Measurements from ENCODE around the gene LRP5.

LRP5 gene

GRCh38 chr11:68335683-68336082 is 23.3 kb downstream of the LRP5 start:
- Histone ChIP-seq H3K9me3 (no peaks in the 10 kb centered on the region), H3K27ac (no peak overlapping the region), H3K9ac (no peak overlapping the region), H3K4me2 (peak overlapping the region; percentile 70), H3K4me1 (peaks cover 85% of the 10 kb centered on the region), H3K4me3 (no peak overlapping the region), H4K20me1 (peaks cover 100% of the 10 kb centered on the region), H3K36me3 (peaks cover 68% of the 10 kb centered on the region), H3K27me3 (no peaks in the 10 kb centered on the region)
- TF ChIP-seq Cebpa-rat (IDR thresholded peaks at IDR 0.05): no peak

- H3K27me3 ChIP-seq: no peaks in the 10 kb centered on the region
- H3K9me3 ChIP-seq: no peaks in the 10 kb centered on the region
- H3K36me3 ChIP-seq: peaks cover 68% of the 10 kb centered on the region
- peaks cover 100% of the 10 kb centered on the region for H4K20me1 ChIP-seq
- H3K4me1 ChIP-seq: peaks cover 85% of the 10 kb centered on the region
- H3K4me3 ChIP-seq: no peak overlapping the region
- TF ChIP-seq Cebpa-rat (IDR thresholded peaks at IDR 0.05): no peak
- H3K4me2 ChIP-seq: peak overlapping the region; percentile 70
- no peak overlapping the region for H3K9ac ChIP-seq
- H3K27ac ChIP-seq: 0 out of 2 replicates have a peak overlapping the region, but pooled peaks have one; percentile 26
These were observed 24.3 kb downstream of the LRP5 start for GRCh38 chr11:68336716-68337115.

DNA sequence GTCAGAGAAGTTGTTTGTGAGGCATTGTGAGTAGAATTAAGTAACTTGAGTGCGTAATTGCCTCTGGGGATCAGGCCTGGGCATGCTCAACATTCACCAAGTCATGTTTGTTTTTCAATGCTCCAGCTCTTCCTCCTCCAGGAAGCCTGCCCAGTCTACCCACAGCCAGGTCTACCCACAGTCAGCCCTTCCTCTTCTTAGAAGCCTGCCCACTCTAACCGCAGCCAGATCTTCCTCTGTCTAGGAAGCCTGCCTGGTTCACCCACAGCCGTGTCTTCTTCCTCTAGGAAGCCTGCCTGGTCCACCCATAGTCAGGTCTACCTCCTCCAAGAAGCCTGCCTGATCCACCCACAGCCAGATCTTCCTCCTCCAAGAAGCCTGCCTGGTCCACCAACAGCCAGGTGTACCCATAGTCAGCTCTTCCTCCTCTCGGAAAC is 25.0 kb downstream of the LRP5 start:
- H3K27ac ChIP-seq: 0 out of 2 replicates have a peak overlapping the region, but pooled peaks have one; percentile 26

DNA sequence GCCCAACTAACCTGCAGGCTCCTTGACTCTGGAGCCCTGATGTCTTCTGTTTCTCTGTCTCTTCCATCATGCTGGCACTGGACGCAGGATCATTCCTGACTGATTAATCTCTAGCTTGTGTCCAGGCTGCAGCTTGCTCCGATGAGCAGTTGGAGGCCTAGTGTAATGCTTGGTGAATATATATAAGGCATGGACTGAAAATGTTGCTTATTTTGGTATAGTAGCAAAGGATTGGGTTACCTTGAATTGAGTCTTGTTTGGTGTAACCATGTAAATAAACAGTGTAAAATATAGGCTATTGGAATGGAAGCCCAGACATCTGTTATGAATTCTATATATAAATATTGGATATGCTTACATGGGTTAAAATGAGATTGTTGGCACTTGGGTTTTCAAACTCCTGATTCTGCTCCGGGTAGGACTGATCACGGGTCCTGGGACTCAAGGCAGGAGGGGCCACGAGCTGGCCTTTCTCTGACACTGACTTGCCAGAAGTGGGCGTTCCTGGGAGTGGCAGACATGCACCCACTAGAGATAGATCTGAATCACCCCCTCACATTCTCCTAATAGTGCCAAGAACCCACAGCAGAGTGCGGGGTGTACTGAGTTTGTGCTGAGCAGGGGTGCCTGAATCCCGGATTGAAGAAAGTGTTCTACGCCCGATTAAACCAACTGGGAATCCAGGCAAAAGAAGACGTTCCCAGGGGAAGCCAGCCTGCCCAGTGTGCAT is 25.8 kb downstream of the LRP5 start:
- peak overlapping the region; percentile 70 for H3K4me2 ChIP-seq
- peaks cover 89% of the 10 kb centered on the region for H3K4me1 ChIP-seq
- H3K27ac ChIP-seq: no peak overlapping the region
- no peak for TF ChIP-seq Cebpa-rat (IDR thresholded peaks at IDR 0.05)
- H3K4me3 ChIP-seq: no peak overlapping the region
- H3K9me3 ChIP-seq: no peaks in the 10 kb centered on the region
- H4K20me1 ChIP-seq: peaks cover 100% of the 10 kb centered on the region
- peaks cover 55% of the 10 kb centered on the region for H3K36me3 ChIP-seq
- no peak overlapping the region for H3K9ac ChIP-seq
- no peaks in the 10 kb centered on the region for H3K27me3 ChIP-seq

More for the DNA sequence above, 25.0 kb downstream of the LRP5 start:
- Histone ChIP-seq H4K20me1 (peaks cover 100% of the 10 kb centered on the region), H3K36me3 (peaks cover 63% of the 10 kb centered on the region), H3K9me3 (no peaks in the 10 kb centered on the region), H3K9ac (no peak overlapping the region), H3K4me3 (no peak overlapping the region), H3K4me2 (peak overlapping the region; percentile 70), H3K27me3 (no peaks in the 10 kb centered on the region), H3K4me1 (peaks cover 86% of the 10 kb centered on the region)
- no peak for TF ChIP-seq Cebpa-rat (IDR thresholded peaks at IDR 0.05)

DNA sequence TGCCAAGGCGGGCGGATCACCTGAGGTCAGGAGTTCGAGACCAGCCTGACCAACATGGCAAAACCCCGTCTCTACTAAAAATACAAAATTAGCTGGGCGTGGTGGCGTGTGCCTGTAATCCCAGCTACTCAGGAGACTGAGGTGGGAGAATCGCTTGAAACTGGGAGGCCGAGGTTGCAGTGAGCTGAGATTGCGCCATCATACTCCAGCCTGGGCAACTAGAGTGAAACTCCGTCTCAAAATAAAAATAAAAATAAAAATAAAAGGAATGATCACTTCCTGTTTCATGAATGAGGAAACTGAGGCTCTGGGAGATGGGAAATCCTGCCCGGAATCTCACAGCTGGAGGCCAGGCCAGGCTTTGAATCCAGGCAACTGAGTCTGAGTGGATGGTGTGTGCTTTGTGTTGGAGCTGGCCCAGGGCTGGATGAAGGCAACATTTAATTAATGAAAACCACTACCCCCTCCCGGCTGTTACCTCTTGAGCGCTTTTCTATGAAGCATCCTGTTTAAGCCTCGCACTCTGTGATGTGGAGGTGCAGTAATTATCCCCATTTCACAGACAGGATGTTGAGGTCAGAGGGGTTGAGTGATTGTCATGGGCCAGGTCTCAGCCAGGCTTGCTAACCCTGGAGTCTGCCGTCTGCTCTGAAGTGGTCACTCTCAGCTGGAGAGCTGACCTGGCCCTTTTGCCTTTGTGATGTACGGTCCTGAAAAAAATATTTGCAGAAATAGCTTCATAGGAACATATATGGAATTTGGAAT is 27.8 kb downstream of the LRP5 start:
- Histone ChIP-seq H3K9me3 (peaks cover under 1% of the 10 kb centered on the region; the same call in 1 of the 2 replicates), H3K4me2 (peak overlapping the region; percentile 95), H3K27me3 (no peaks in the 10 kb centered on the region), H4K20me1 (peaks cover 100% of the 10 kb centered on the region), H3K9ac (no peak overlapping the region), H3K4me3 (no peak overlapping the region), H3K36me3 (peaks cover 46% of the 10 kb centered on the region), H3K27ac (no peak overlapping the region), H3K4me1 (peaks cover 100% of the 10 kb centered on the region)
- TF ChIP-seq Cebpa-rat (IDR thresholded peaks at IDR 0.05): peak; percentile 67; the same call in 1 of the 2 replicates

DNA sequence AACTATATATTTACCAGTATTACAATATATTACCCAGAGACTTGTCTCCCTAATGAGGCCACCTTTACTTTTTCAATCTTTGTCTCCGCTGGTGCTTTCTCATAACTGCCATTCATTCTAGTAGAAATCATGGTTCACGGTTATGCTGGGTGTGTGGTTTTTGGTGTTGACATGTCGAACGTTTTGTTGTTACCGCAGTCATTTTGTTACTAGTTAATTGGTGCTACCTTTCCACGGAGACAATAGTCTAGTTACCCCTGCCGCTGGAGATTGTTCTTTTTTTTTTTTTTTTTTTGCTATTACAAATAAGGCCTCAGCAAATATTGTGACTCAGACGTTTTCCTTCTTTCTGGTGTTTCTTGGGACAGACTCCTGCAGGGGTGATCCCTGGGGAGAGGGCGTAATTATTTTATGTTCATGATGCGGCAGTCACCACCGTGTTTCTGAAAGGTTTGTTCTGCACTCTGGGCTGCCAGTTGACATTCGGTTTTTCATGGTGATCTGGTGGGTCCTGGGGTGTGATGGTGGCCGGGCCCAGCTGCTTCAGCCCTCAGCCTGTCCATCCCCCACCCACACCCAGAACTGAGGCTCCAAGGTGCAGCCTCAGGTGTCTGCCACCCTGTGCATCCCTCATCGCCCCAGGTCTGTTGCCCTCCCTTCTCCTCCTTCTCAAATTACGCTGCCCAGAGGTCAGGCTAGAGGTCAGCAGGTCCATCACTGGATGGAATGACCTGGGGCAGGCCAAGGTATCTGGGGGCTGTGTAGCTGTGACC is 28.6 kb downstream of the LRP5 start:
- no peak for TF ChIP-seq Cebpa-rat (IDR thresholded peaks at IDR 0.05)
- peaks cover 100% of the 10 kb centered on the region for H3K4me1 ChIP-seq
- peaks cover 7% of the 10 kb centered on the region; the same call in 1 of the 2 replicates for H3K9me3 ChIP-seq
- no peaks in the 10 kb centered on the region for H3K27me3 ChIP-seq
- H3K4me3 ChIP-seq: no peak overlapping the region
- 0 out of 2 replicates have a peak overlapping the region, but pooled peaks have one; percentile 62 for H3K9ac ChIP-seq
- H3K4me2 ChIP-seq: peak overlapping the region; percentile 95
- H3K36me3 ChIP-seq: peaks cover 47% of the 10 kb centered on the region
- H3K27ac ChIP-seq: 0 out of 2 replicates have a peak overlapping the region, but pooled peaks have one; percentile 71
- H4K20me1 ChIP-seq: peaks cover 100% of the 10 kb centered on the region

GRCh38 chr11:68341557-68342458 is 29.4 kb downstream of the LRP5 start:
- Histone ChIP-seq H3K4me1 (peaks cover 100% of the 10 kb centered on the region), H3K27me3 (no peaks in the 10 kb centered on the region)
- no peak for TF ChIP-seq Cebpa-rat (IDR thresholded peaks at IDR 0.05)

GRCh38 chr11:68342459-68343158 is 30.2 kb downstream of the LRP5 start:
- Histone ChIP-seq H3K27ac (peak overlapping the region; percentile 71), H3K4me1 (peaks cover 100% of the 10 kb centered on the region), H4K20me1 (peaks cover 100% of the 10 kb centered on the region), H3K4me3 (peak overlapping the region; percentile 29), H3K4me2 (peak overlapping the region; percentile 95), H3K9ac (peak overlapping the region; percentile 62), H3K9me3 (peaks cover 7% of the 10 kb centered on the region; the same call in 1 of the 2 replicates), H3K27me3 (no peaks in the 10 kb centered on the region), H3K36me3 (peaks cover 41% of the 10 kb centered on the region)
- no peak for TF ChIP-seq Cebpa-rat (IDR thresholded peaks at IDR 0.05)

More at GRCh38 chr11:68341557-68342458, 29.4 kb downstream of the LRP5 start:
- peak overlapping the region; percentile 62 for H3K9ac ChIP-seq
- H3K27ac ChIP-seq: peak overlapping the region; percentile 71
- H3K36me3 ChIP-seq: peaks cover 41% of the 10 kb centered on the region
- peak overlapping the region; percentile 29 for H3K4me3 ChIP-seq
- H4K20me1 ChIP-seq: peaks cover 100% of the 10 kb centered on the region
- H3K9me3 ChIP-seq: peaks cover 7% of the 10 kb centered on the region; the same call in 1 of the 2 replicates
- peak overlapping the region; percentile 95 for H3K4me2 ChIP-seq
